Retinal pigment epithelial cell (primary cell): ENCODE measurements around the gene ERVK3-1.
"Not testable (repeated sequence)": the region's sequence is repeated elsewhere in the genome, so short reads cannot be mapped to it uniquely, and the experiment has no call there.

Experiments used
- DNase-seq: peaks from one replicate; pipeline ENCODE4 v3.0.0-alpha.2; 2010; ENCODE audit warnings: low read depth
- H3K4me3 ChIP-seq: 2 replicates; pipeline ENCODE4 v1.5.1; 2011; ENCODE audit warnings: mild to moderate bottlenecking, low read length, control low read depth, moderate library complexity
- TF ChIP-seq, protein P1 (sequence below): conservative IDR thresholded peaks from 2 replicates; pipeline ENCODE4 v1.5.1; 2011; ENCODE audit warnings: low read depth, low read length, control low read depth, inconsistent platforms

The ERVK3-1 gene

GRCh38 chr19:58338825-58339558, 33.8 kb downstream of the ERVK3-1 start:
- H3K4me3 ChIP-seq: no peak overlapping the region
- no peak for DNase-seq
- TF ChIP-seq, protein P1, sequence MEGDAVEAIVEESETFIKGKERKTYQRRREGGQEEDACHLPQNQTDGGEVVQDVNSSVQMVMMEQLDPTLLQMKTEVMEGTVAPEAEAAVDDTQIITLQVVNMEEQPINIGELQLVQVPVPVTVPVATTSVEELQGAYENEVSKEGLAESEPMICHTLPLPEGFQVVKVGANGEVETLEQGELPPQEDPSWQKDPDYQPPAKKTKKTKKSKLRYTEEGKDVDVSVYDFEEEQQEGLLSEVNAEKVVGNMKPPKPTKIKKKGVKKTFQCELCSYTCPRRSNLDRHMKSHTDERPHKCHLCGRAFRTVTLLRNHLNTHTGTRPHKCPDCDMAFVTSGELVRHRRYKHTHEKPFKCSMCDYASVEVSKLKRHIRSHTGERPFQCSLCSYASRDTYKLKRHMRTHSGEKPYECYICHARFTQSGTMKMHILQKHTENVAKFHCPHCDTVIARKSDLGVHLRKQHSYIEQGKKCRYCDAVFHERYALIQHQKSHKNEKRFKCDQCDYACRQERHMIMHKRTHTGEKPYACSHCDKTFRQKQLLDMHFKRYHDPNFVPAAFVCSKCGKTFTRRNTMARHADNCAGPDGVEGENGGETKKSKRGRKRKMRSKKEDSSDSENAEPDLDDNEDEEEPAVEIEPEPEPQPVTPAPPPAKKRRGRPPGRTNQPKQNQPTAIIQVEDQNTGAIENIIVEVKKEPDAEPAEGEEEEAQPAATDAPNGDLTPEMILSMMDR: no peak

DNA sequence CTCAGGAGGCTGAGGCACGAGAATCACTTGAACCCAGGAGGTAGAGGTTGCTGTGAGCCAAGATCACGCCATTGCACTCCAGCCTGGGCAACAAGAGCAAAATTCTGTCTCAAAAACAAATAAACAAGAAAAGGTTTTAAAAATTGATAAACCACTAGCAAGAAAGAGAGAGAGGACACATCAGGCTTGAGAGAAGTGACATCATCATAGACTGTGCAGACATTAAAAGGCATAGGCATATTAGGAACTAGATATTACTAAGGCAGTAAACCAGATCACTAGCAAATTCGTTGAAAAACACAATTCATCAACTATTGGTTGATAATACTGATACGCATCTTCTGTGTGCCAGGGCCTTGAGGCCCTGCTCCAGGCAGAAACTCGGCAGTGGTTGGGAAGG, 40.4 kb downstream of the ERVK3-1 start:
- no peak overlapping the region for H3K4me3 ChIP-seq
- DNase-seq: no peak
- TF ChIP-seq, protein P1: no peak

GRCh38 chr19:58346961-58347929, 42.1 kb downstream of the ERVK3-1 start:
- peak overlapping the region; percentile 59 for H3K4me3 ChIP-seq
- TF ChIP-seq, protein P1: no peak
- no peak for DNase-seq

GRCh38 chr19:58348080-58348479, 42.9 kb downstream of the ERVK3-1 start:
- DNase-seq: not testable (repeated sequence)
- peak overlapping the region; percentile 59 for H3K4me3 ChIP-seq

DNA sequence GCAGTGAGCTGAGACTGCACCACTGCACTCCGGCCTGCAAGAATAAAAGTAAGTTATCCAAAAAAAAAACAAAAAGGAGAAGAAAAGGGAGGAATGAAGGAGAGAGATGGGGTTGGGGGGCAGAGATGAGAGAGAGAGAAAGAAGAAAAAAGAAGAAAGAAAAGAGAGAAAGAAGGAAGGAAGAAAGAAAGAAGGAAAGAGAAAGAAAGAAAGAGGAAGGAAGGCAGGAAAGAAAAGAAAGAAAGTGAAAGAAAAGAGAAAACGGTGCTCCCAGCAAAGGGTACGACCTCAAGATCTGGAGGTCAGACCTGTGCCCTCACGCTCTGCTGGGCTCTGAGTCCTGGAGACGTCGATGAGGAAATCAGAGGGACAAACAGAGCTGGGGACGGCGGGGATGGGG, 44.4 kb downstream of the ERVK3-1 start:
- no peak for DNase-seq
- no peak overlapping the region for H3K4me3 ChIP-seq
- TF ChIP-seq, protein P1: no peak

GRCh38 chr19:58350001-58350861, 45.1 kb downstream of the ERVK3-1 start:
- no peak overlapping the region for H3K4me3 ChIP-seq
- no peak for DNase-seq
- TF ChIP-seq, protein P1: no peak
